ENCODE results near the gene EFHD2.

Gene EFHD2

DNA sequence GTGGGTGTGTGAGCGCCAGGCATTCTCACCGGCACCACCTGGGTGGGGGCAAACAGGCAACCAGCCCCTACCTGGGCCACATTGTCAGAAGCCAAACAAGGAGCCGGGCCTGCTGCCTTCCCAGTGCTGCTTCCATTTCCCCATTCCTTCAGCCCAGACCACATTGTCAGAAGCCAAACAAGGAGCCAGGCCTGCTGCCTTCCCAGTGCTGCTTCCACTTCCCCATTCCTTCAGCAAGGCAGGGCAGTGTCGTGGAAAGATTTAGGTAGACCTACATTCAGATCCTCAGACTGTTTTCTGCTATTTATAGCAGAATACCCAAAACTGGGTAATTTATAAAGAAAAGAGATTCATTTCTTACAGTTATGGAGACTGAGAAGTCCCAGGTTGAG, 47.0 kb upstream of the EFHD2 start:
- no peak for DNase-seq (ENCODE audit: low read depth in 1 of 2, low spot score in 1 of 2)
- Histone ChIP-seq H3K27me3 (ENCODE audit: insufficient read depth, poor library complexity, severe bottlenecking) (no peaks in the 10 kb centered on the region), H3K4me3 (replicated peaks; ENCODE audit: insufficient read depth, low read length) (no peak overlapping the region), H3K27ac (replicated peaks) (no peak overlapping the region)
- TF ChIP-seq GABPA (IDR thresholded peaks at IDR 0.05; ENCODE audit: low read depth) = no peak
- peak; percentile 53; the same call in 1 of the 2 replicates for TF ChIP-seq SPI1 (IDR thresholded peaks at IDR 0.05; ENCODE audit: borderline replicate concordance, low read depth)

DNA sequence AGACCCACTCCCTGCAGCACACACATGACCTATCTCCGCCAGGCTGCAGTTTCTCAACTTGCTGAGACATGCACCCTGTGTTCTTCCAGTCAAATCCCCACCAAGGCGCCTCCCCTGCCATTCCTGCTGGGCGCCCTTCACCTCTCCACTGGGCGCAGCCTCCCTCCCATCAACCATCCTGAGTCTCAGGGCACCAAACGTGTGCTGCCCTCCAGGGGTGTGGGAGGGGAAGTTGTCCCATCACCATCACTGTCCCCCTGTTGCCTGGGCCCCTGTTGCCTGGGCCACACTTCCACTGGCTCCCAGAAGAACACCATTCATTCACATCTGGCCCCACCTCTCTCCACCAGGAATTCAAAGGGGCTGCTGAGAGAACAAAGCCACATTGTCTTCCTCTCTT, 44.9 kb upstream of the EFHD2 start:
- TF ChIP-seq POLR2AphosphoS5 (IDR thresholded peaks at IDR 0.05; ENCODE audit: low read depth) = no peak
- no peak for TF ChIP-seq GABPA (IDR thresholded peaks at IDR 0.05; ENCODE audit: low read depth)
- TF ChIP-seq, protein P1, sequence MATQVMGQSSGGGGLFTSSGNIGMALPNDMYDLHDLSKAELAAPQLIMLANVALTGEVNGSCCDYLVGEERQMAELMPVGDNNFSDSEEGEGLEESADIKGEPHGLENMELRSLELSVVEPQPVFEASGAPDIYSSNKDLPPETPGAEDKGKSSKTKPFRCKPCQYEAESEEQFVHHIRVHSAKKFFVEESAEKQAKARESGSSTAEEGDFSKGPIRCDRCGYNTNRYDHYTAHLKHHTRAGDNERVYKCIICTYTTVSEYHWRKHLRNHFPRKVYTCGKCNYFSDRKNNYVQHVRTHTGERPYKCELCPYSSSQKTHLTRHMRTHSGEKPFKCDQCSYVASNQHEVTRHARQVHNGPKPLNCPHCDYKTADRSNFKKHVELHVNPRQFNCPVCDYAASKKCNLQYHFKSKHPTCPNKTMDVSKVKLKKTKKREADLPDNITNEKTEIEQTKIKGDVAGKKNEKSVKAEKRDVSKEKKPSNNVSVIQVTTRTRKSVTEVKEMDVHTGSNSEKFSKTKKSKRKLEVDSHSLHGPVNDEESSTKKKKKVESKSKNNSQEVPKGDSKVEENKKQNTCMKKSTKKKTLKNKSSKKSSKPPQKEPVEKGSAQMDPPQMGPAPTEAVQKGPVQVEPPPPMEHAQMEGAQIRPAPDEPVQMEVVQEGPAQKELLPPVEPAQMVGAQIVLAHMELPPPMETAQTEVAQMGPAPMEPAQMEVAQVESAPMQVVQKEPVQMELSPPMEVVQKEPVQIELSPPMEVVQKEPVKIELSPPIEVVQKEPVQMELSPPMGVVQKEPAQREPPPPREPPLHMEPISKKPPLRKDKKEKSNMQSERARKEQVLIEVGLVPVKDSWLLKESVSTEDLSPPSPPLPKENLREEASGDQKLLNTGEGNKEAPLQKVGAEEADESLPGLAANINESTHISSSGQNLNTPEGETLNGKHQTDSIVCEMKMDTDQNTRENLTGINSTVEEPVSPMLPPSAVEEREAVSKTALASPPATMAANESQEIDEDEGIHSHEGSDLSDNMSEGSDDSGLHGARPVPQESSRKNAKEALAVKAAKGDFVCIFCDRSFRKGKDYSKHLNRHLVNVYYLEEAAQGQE (IDR thresholded peaks at IDR 0.05; ENCODE audit: insufficient replicate concordance, low read depth) = no peak
- TF ChIP-seq, protein P2, sequence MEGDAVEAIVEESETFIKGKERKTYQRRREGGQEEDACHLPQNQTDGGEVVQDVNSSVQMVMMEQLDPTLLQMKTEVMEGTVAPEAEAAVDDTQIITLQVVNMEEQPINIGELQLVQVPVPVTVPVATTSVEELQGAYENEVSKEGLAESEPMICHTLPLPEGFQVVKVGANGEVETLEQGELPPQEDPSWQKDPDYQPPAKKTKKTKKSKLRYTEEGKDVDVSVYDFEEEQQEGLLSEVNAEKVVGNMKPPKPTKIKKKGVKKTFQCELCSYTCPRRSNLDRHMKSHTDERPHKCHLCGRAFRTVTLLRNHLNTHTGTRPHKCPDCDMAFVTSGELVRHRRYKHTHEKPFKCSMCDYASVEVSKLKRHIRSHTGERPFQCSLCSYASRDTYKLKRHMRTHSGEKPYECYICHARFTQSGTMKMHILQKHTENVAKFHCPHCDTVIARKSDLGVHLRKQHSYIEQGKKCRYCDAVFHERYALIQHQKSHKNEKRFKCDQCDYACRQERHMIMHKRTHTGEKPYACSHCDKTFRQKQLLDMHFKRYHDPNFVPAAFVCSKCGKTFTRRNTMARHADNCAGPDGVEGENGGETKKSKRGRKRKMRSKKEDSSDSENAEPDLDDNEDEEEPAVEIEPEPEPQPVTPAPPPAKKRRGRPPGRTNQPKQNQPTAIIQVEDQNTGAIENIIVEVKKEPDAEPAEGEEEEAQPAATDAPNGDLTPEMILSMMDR (IDR thresholded peaks at IDR 0.05; ENCODE audit: insufficient read depth, low read length) = no peak
- no peak for TF ChIP-seq SPI1 (IDR thresholded peaks at IDR 0.05; ENCODE audit: borderline replicate concordance, low read depth)
- DNase-seq (ENCODE audit: low read depth in 1 of 2, low spot score in 1 of 2) = no peak
- no peak overlapping the region for H3K4me3 ChIP-seq (replicated peaks; ENCODE audit: insufficient read depth, low read length)
- H3K27ac ChIP-seq (replicated peaks) = no peak overlapping the region
- no peaks in the 10 kb centered on the region for H3K27me3 ChIP-seq (ENCODE audit: insufficient read depth, poor library complexity, severe bottlenecking)

DNA sequence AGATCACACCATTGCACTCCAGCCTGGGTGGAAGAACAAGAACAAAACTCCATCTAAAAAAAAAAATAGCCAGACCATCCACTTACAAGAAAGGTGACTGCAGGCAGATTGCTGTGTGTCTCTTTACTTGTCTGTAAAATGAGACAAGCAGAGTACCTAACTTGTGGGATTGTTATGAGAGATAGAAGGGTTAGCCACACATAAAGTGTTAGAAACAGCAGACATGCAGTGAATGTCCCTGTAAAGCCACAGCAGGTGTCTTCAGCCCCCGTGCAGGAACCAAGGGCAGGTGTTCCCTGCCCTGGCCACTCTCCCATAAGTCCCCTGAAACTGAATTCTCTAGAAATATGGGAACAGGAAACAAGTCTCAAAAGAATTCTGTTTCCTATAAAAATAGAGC, 40.8 kb upstream of the EFHD2 start:
- DNase-seq (ENCODE audit: low read depth in 1 of 2, low spot score in 1 of 2) = no peak
- TF ChIP-seq, protein P1 (IDR thresholded peaks at IDR 0.05; ENCODE audit: insufficient replicate concordance, low read depth) = no peak
- TF ChIP-seq, protein P2 (IDR thresholded peaks at IDR 0.05; ENCODE audit: insufficient read depth, low read length) = no peak
- TF ChIP-seq POLR2AphosphoS5 (IDR thresholded peaks at IDR 0.05; ENCODE audit: low read depth) = no peak
- Histone ChIP-seq H3K27ac (replicated peaks) (no peak overlapping the region), H3K4me3 (replicated peaks; ENCODE audit: insufficient read depth, low read length) (no peak overlapping the region), H3K27me3 (ENCODE audit: insufficient read depth, poor library complexity, severe bottlenecking) (no peaks in the 10 kb centered on the region)

DNA sequence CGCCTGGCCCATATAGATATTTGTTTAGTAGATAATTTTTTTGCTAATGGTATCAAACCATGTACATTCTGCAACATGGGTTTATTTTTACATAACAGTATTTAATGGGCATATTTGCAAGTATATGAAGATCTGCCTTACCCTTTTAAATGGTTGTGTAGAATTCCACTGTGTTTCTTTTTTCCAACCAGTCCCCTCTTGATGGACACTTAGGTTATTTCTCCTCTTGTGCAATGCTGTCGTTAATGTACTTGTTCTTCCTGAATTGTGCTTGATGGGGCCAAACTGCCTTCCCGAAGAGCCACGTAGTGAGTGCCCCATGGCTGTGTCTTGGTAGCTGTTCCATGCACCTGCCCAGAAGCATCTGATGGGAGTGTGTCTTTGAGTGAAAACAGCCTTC, 39.4 kb upstream of the EFHD2 start:
- Histone ChIP-seq H3K27me3 (ENCODE audit: insufficient read depth, poor library complexity, severe bottlenecking) (no peaks in the 10 kb centered on the region), H3K4me3 (replicated peaks; ENCODE audit: insufficient read depth, low read length) (no peak overlapping the region), H3K27ac (replicated peaks) (no peak overlapping the region)
- TF ChIP-seq, protein P2 (IDR thresholded peaks at IDR 0.05; ENCODE audit: insufficient read depth, low read length) = no peak
- TF ChIP-seq GABPA (IDR thresholded peaks at IDR 0.05; ENCODE audit: low read depth) (no peak), SPI1 (IDR thresholded peaks at IDR 0.05; ENCODE audit: borderline replicate concordance, low read depth) (no peak), POLR2AphosphoS5 (IDR thresholded peaks at IDR 0.05; ENCODE audit: low read depth) (no peak)
- TF ChIP-seq, protein P1 (IDR thresholded peaks at IDR 0.05; ENCODE audit: insufficient replicate concordance, low read depth) = no peak
- DNase-seq (ENCODE audit: low read depth in 1 of 2, low spot score in 1 of 2) = no peak

Measured in HL-60 (cell line).